C4-2B (cell line): ENCODE data around the gene ITGB3.
A peak's percentile ranks its signal among the peaks of the same experiment; 100 is the strongest.

Experiments
- H3K27ac ChIP-seq: fragments of 450-650 bp; 2 replicates; pipeline ENCODE4 v1.5.1; 2017
- CTCF ChIP-seq: fragments of 450-650 bp; conservative IDR thresholded peaks from 2 replicates; pipeline ENCODE4 v1.5.1; 2017; ENCODE audit warnings: mild to moderate bottlenecking
- ZFX ChIP-seq: fragments of 450-650 bp; IDR thresholded peaks from 2 replicates; pipeline ENCODE4 v1.6.1; 2017

ITGB3 gene

DNA sequence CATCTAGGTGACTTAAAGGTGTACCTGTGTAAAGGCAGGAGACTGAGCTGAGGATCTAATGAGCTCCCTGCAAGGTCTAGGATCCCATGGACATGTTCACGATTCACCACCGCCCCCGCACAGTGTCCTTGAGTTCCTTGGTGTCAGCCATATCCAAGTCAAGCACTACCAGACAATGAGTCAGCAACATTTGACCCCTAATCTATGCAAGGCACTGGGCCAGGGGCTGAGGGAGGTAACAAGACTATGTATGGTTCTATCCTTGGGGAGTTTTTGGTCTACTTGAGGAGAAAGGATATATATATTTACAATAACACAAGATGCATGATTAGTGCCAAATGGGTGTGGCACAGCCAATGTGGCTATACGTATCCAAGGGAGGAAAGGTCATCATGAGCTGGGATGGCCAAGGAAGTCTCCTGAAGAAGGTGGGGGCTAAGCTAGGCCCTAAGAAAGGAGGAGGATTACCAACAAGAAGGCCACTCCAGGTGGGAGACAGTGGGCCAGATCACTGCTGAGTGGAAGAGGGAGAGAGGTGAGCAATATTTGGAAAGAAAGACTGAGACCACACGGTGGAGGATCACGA is 35.0 kb downstream of the ITGB3 start:
- no peak overlapping the region; the same call in 1 of the 2 replicates for H3K27ac ChIP-seq
- TF ChIP-seq ZFX: no peak
- no peak for TF ChIP-seq CTCF

DNA sequence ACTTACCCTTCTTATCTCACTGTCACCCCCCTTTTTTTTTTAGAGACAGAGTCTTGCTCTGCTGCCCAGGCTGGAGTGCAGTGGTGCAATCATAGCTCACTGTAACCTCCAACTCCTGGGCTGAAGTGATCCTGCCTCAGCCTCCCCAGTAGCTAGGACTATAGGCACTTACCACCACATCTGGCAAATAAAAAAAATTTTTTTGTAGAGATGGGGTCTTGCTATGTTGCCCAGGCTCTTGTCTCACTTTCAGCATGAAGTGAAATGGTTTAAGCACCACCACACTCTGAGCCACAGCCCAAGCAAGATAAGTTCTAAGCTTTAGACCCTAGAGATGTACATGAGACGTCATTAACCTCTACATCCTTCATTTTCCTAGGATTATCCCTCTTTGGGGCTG is 35.7 kb downstream of the ITGB3 start:
- TF ChIP-seq CTCF (no peak), ZFX (no peak)
- no peak overlapping the region; the same call in 1 of the 2 replicates for H3K27ac ChIP-seq

DNA sequence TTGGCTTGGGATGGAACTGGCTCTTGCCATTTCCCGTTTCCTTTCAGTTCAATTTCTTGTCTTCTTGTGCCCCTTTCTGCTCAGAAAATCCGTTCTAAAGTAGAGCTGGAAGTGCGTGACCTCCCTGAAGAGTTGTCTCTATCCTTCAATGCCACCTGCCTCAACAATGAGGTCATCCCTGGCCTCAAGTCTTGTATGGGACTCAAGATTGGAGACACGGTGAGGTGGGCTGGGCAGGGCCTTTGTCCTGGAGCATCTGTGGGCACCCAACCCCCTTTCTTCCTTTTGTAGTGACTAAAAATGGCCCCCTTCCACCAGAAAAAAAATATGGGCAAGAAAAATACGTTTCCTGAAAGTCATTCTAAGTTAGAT is 37.2 kb downstream of the ITGB3 start:
- H3K27ac ChIP-seq: no peak overlapping the region
- TF ChIP-seq ZFX (no peak), CTCF (no peak)

DNA sequence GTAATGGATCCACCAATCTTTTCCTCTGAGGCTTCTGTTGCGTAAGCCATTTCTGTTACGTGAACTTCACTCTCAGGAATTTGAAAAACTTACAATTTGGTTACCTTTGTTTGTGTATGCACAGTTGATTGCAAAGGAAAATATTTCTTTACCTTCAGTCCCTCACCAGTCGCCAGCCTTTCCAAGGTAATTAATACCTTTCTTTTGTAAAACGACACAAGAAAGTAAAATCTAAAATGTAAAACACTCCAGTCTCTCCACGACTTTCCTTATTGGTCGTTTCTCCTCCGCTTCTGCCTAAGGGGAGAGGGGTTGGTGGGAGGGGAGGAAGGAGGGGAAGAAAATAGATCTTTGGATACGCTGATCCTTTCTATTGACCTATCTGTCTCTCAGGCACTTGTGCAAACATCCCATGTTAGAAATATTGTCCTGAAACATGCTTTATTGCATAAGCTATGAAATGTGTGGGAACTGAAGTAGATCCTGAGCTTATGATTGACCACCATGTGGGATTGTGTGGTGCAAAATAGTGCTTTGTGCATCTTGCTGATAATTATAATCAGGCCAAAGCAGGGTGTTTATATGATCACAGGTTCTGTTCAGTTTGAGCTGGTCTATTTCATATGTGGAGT is 37.7 kb downstream of the ITGB3 start:
- H3K27ac ChIP-seq: no peak overlapping the region
- TF ChIP-seq CTCF (no peak), ZFX (no peak)

DNA sequence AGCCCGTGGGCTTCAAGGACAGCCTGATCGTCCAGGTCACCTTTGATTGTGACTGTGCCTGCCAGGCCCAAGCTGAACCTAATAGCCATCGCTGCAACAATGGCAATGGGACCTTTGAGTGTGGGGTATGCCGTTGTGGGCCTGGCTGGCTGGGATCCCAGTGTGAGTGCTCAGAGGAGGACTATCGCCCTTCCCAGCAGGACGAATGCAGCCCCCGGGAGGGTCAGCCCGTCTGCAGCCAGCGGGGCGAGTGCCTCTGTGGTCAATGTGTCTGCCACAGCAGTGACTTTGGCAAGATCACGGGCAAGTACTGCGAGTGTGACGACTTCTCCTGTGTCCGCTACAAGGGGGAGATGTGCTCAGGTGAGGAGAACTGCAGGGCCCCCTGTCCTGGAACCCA is 38.6 kb downstream of the ITGB3 start:
- H3K27ac ChIP-seq: 0 out of 2 replicates have a peak overlapping the region, but pooled peaks have one; percentile 21
- TF ChIP-seq ZFX (no peak), CTCF (no peak)

- H3K27ac ChIP-seq: no peak overlapping the region
- TF ChIP-seq CTCF (no peak), ZFX (no peak)
Measured at GRCh38 chr17:47295037-47295873, 41.6 kb downstream of the ITGB3 start.

DNA sequence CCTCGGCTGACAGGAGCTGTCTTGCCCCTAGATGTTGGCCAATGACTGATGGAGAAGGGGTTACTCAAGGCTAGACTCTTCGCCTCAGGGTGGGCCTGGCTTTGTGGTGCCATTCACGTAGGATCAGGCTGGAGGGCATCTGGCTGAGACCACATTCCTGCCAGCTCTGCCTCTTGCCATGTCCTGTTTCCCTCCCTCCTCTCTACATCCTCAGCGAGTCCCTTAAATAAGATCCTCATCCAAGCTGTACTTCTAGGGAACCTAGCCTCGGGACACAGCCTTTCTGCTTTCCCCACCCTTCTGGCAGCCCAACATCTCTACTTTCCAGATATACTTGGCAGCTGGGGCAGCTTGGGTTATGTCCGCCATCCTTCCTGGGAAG is 42.2 kb downstream of the ITGB3 start:
- no peak overlapping the region for H3K27ac ChIP-seq
- TF ChIP-seq ZFX (no peak), CTCF (no peak)
